ENCODE results near the gene GPR139.

Gene GPR139

GRCh38 chr16:19984135-19984534 lies 89.6 kb downstream of the GPR139 start:
- DNase-seq (ENCODE audit: low read depth in 2 of 3, low spot score in 1 of 3): no peak

Data from stimulated activated CD4-positive, alpha-beta T cell treated with anti-CD3 and anti-CD28 coated beads, Interleukin-12 subunit alpha, Interleukin-12 subunit beta, amount 100 ng/mL, for 48 hours (primary cell).